GM12878 (cell line): ENCODE results near the gene HSPB6. TPM values are rescaled to one million over a fixed set of nuclear protein-coding genes. Genes with fewer than 3 reads are reported as not detected.

Source experiments
- ATAC-seq: fragments of 200-7000 bp; cut with Tn5 transposase; 3 replicates; pipeline ENCODE4 v1.9.1; 2020; ENCODE audit warnings: mild to moderate bottlenecking, moderate library complexity
- BruUV-seq: library from RNA; stranded (reverse); fragments of 400-500 nt; replicated peaks from 2 replicates; lab custom pipeline; 2021; lab: Mats Ljungman, UMichigan
- CTCF ChIA-PET: fragments of 300-600 bp; sonication (Branson Sonifier 250); formaldehyde crosslinking; extraction: SDS; loops from one replicate; lab custom pipeline; 2021; ENCODE audit warnings: inconsistent platforms; lab: Yijun Ruan, JAX
- POLR2A ChIA-PET: fragments of 350-600 bp; formaldehyde crosslinking; extraction: SDS; loops from one replicate; lab custom pipeline; 2021; ENCODE audit warnings: inconsistent platforms; lab: Charles Lee
- RAD21 ChIA-PET: fragments of 300-600 bp; sonication (Branson Sonifier 250); formaldehyde crosslinking; loops from one replicate; lab custom pipeline; 2023; ENCODE audit warnings: antibody characterized with exemption; ENCODE audit not compliant: unreplicated experiment; lab: Charles Lee
- SMC1A ChIA-PET: fragments of 300-600 bp; sonication (Branson Sonifier 250); formaldehyde crosslinking; loops from one replicate; lab custom pipeline; 2023; ENCODE audit not compliant: unreplicated experiment, uncharacterized antibody; lab: Charles Lee
- DNase-seq: peaks from one replicate; pipeline ENCODE4 v3.0.0-alpha.2; 2011; ENCODE audit warnings: low read depth, low spot score
- FAIRE-seq: peaks from 3 replicates; lab custom pipeline; 2011; peaks lifted over from hg19 to GRCh38; lab: Jason Lieb, UNC
- H2AFZ ChIP-seq: 2 replicates; pipeline ENCODE4 v1.6.0; 2011; ENCODE audit warnings: low read depth, low read length, control low read depth; ENCODE audit not compliant: control insufficient read depth
- H3K27ac ChIP-seq: 2 replicates; pipeline ENCODE4 v1.5.1; 2011; ENCODE audit warnings: control low read depth; ENCODE audit not compliant: control insufficient read depth, insufficient read depth
- H3K27me3 ChIP-seq, 2 experiments: replicated peaks in 1 of 2; 2 replicates each; pipeline versions ENCODE4 v1.6.0 to v1.6.1; 2011; ENCODE audit warnings: low read length in 1 of 2; ENCODE audit not compliant: control insufficient read depth in 2 of 2, insufficient read depth in 2 of 2
- H3K36me3 ChIP-seq, 2 experiments: 2 replicates each; pipeline ENCODE4 v1.5.1; 2011; ENCODE audit warnings: low read length in 1 of 2; ENCODE audit not compliant: control insufficient read depth in 2 of 2, insufficient read depth in 2 of 2
- H3K4me1 ChIP-seq: 2 replicates; pipeline ENCODE4 v1.6.1; 2011; ENCODE audit warnings: mild to moderate bottlenecking, low read length, moderate library complexity, mixed read lengths; ENCODE audit not compliant: control insufficient read depth, insufficient read depth
- H3K4me2 ChIP-seq: 2 replicates; pipeline ENCODE4 v1.6.0; 2011; ENCODE audit warnings: control low read depth; ENCODE audit not compliant: control insufficient read depth, insufficient read depth
- H3K4me3 ChIP-seq: fragments of 200-600 bp; sonication (generic); 2 replicates; pipeline ENCODE4 v1.5.1; 2016
- H3K79me2 ChIP-seq: 2 replicates; pipeline ENCODE4 v1.6.0; 2011; ENCODE audit warnings: low read length; ENCODE audit not compliant: control insufficient read depth, insufficient read depth
- H3K9ac ChIP-seq: 2 replicates; pipeline ENCODE4 v1.8.0; 2011; ENCODE audit warnings: low read length, control low read depth, mixed read lengths; ENCODE audit not compliant: control insufficient read depth, insufficient read depth
- H3K9me3 ChIP-seq: replicated peaks from 3 replicates; pipeline ENCODE4 v1.5.1; 2011; ENCODE audit warnings: mild to moderate bottlenecking, low read length; ENCODE audit not compliant: control insufficient read depth, insufficient read depth
- H4K20me1 ChIP-seq: 2 replicates; pipeline ENCODE4 v1.6.0; 2011; ENCODE audit not compliant: control insufficient read depth, insufficient read depth
- CBFB ChIP-seq: IDR thresholded peaks from 2 replicates; pipeline ENCODE4 v1.6.1; 2016; ENCODE audit warnings: antibody characterized with exemption, low read depth
- EGR1 ChIP-seq, 2 experiments: IDR thresholded peaks; 1 replicate in 1 of 2; 2 replicates in 1 of 2; pipeline ENCODE4 v1.6.1; 2011 to 2012; ENCODE audit warnings: low read depth in 2 of 2, low read length in 2 of 2, borderline replicate concordance in 1 of 2, mild to moderate bottlenecking in 1 of 2, moderate library complexity in 1 of 2
- FOXM1 ChIP-seq: IDR thresholded peaks from 2 replicates; pipeline ENCODE4 v1.6.1; 2012; ENCODE audit warnings: low read depth, mild to moderate bottlenecking, inconsistent platforms, low read length, moderate library complexity
- HCFC1 ChIP-seq: fragments of 150-350 bp; IDR thresholded peaks from 2 replicates; pipeline ENCODE4 v1.6.1; 2014; ENCODE audit warnings: low read length
- HDGF ChIP-seq: fragments of 450-650 bp; IDR thresholded peaks from 2 replicates; pipeline ENCODE4 v1.6.1; 2016; ENCODE audit warnings: antibody characterized with exemption
- IKZF2 ChIP-seq, 2 experiments: fragments of 450-650 bp; IDR thresholded peaks; 2 replicates each; pipeline ENCODE4 v1.6.1; 2017; ENCODE audit warnings: mild to moderate bottlenecking in 2 of 2, moderate library complexity in 2 of 2
- JUNB ChIP-seq: IDR thresholded peaks from 2 replicates; pipeline ENCODE4 v1.6.1; 2016; ENCODE audit warnings: antibody characterized with exemption, mild to moderate bottlenecking
- LARP7 ChIP-seq: fragments of 450-650 bp; IDR thresholded peaks from 2 replicates; pipeline ENCODE4 v1.6.1; 2017; ENCODE audit warnings: mild to moderate bottlenecking
- MEF2B ChIP-seq: fragments of 450-650 bp; IDR thresholded peaks from 2 replicates; pipeline ENCODE4 v1.6.1; 2018; ENCODE audit warnings: mild to moderate bottlenecking, moderate library complexity; ENCODE audit not compliant: partially characterized antibody, poor library complexity, severe bottlenecking
- NR2C1 ChIP-seq: fragments of 450-650 bp; IDR thresholded peaks from 2 replicates; pipeline ENCODE4 v1.6.1; 2017; ENCODE audit warnings: antibody characterized with exemption, mild to moderate bottlenecking, moderate library complexity
- PRDM15 ChIP-seq: fragments of 450-650 bp; formaldehyde crosslinking; IDR thresholded peaks from 2 replicates; pipeline ENCODE4 v1.4.0; 2020; ENCODE audit warnings: mild to moderate bottlenecking, moderate library complexity
- RELB ChIP-seq: fragments of 450-650 bp; IDR thresholded peaks from 2 replicates; pipeline ENCODE4 v1.6.1; 2017; ENCODE audit warnings: low read depth, mild to moderate bottlenecking, moderate library complexity
- STAT3 ChIP-seq: IDR thresholded peaks from 2 replicates; pipeline ENCODE4 v1.6.1; 2011; ENCODE audit warnings: low read depth, low read length, improper control_type of control experiment
- TCF3 ChIP-seq: IDR thresholded peaks from 2 replicates; pipeline ENCODE4 v1.6.1; 2012; ENCODE audit warnings: low read depth, mild to moderate bottlenecking, low read length, borderline replicate concordance; ENCODE audit not compliant: insufficient read depth
- ZZZ3 ChIP-seq: IDR thresholded peaks from 2 replicates; pipeline ENCODE4 v1.6.1; 2011; ENCODE audit warnings: low read depth; ENCODE audit not compliant: control insufficient read depth, insufficient read length
- WGBS: methylation state at CpG from one replicate; pipeline ENCODE4 v1.1.6; 2016; ENCODE audit warnings: low lambda C conversion rate; ENCODE audit not compliant: insufficient replicate concordance, insufficient coverage; ENCODE audit errors: missing lambda C conversion rate; 5-methylcytosine and 5-hydroxymethylcytosine counted together
- in situ Hi-C: fragments of 300-500 bp; cut with MboI; formaldehyde crosslinking; loops from 9 replicates; pipeline ENCODE4 v1.14.3; 2018; ENCODE audit warnings: mixed read lengths
- intact Hi-C: fragments of 100-400 bp; cut with micrococcal nuclease; formaldehyde crosslinking; loops from one replicate; pipeline ENCODE4 v1.14.2; 2022; ENCODE audit not compliant: unreplicated experiment
- polyA plus RNA-seq, 11 experiments: library from polyadenylated mRNA; depleted of rRNA in 4 of 11; unstranded in 6 of 11; stranded (reverse) in 5 of 11; fragments of >200 nt; fragmentation: Nextera tagmentation in 4 of 11; fragmentation: Illumina TruSeq in 1 of 11; extraction: Ambion mirVana in 4 of 11; extraction: Trizol in 1 of 11; gene quantifications; 1 replicate in 1 of 11; 2 replicates in 10 of 11; pipeline versions ENCODE4 v1.2.1 to v1.2.3, GENCODE V29; 2011 to 2016; ENCODE audit warnings: inconsistent platforms in 2 of 11, missing spikeins in 2 of 11, low read depth in 1 of 11
- total RNA-seq, 4 experiments: library from RNA; depleted of rRNA in 3 of 4; stranded (reverse); fragments of >200 nt in 3 of 4; fragmentation: Illumina TruSeq in 1 of 4; extraction: Trizol in 1 of 4; gene quantifications; 2 replicates each; pipeline versions ENCODE4 v1.2.1 to v1.2.3, GENCODE V29; 2013 to 2021
- TF ChIP-seq, protein P1 (sequence below): fragments of 450-650 bp; IDR thresholded peaks from 2 replicates; pipeline ENCODE4 v1.6.1; 2017; ENCODE audit warnings: antibody characterized with exemption, mild to moderate bottlenecking, moderate library complexity

HSPB6 gene
- total and polyA plus RNA-seq, 10 of the 15 experiments (the other 5 are each of a cell fraction or from before 2014, with no cell fraction given), result 0.09 to 1.6 (median 0.36) TPM; not detected in 4

- TF ChIP-seq ZZZ3 (no peak), HDGF (no peak), HCFC1 (no peak), FOXM1 (no peak), RELB (no peak), EGR1 (IDR thresholded peaks at IDR 0.05; ENCODE audit: borderline replicate concordance in 1 of 2, low read depth in 2 of 2, low read length in 2 of 2) (no peak), LARP7 (no peak), JUNB (no peak), STAT3 (no peak), CBFB (no peak), TCF3 (no peak), MEF2B (no peak), NR2C1 (no peak), IKZF2 (IDR thresholded peaks at IDR 0.05) (no peak), PRDM15 (no peak)
- TF ChIP-seq, protein P1, sequence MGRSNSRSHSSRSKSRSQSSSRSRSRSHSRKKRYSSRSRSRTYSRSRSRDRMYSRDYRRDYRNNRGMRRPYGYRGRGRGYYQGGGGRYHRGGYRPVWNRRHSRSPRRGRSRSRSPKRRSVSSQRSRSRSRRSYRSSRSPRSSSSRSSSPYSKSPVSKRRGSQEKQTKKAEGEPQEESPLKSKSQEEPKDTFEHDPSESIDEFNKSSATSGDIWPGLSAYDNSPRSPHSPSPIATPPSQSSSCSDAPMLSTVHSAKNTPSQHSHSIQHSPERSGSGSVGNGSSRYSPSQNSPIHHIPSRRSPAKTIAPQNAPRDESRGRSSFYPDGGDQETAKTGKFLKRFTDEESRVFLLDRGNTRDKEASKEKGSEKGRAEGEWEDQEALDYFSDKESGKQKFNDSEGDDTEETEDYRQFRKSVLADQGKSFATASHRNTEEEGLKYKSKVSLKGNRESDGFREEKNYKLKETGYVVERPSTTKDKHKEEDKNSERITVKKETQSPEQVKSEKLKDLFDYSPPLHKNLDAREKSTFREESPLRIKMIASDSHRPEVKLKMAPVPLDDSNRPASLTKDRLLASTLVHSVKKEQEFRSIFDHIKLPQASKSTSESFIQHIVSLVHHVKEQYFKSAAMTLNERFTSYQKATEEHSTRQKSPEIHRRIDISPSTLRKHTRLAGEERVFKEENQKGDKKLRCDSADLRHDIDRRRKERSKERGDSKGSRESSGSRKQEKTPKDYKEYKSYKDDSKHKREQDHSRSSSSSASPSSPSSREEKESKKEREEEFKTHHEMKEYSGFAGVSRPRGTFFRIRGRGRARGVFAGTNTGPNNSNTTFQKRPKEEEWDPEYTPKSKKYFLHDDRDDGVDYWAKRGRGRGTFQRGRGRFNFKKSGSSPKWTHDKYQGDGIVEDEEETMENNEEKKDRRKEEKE, result no peak
- ChIA-PET CTCF (no interaction called here), RAD21 (no interaction called here), POLR2A (no interaction called here), SMC1A (no interaction called here)
- no peak overlapping the region for H3K4me3 ChIP-seq
- WGBS, result 81% methylated on average over 11 of the region's 12 CpGs
- DNase-seq (no peak), FAIRE-seq (no peak), ATAC-seq (no peak)
- no peaks in the 10 kb centered on the region for H3K9me3 ChIP-seq
- intact Hi-C loops (no loop called here), in situ Hi-C loops (no loop called here)
- H3K9ac ChIP-seq, result no peak overlapping the region
- no peak overlapping the region for H3K27ac ChIP-seq
- no peak overlapping the region for H3K4me2 ChIP-seq
- H3K4me1 ChIP-seq, result no peaks in the 10 kb centered on the region
- no peak overlapping the region for H2AFZ ChIP-seq
- H3K79me2 ChIP-seq, result no peaks in the 10 kb centered on the region
- H3K27me3 ChIP-seq, result no peaks in the 10 kb centered on the region
- H3K36me3 ChIP-seq, result no peaks in the 10 kb centered on the region; a peak in 1 of 4 replicates
- H4K20me1 ChIP-seq, result no peaks in the 10 kb centered on the region
- BruUV-seq, result no TSS peak
Observed at GRCh38 chr19:35782589-35782988, 25.8 kb upstream of the HSPB6 start.
